ENCODE data around the gene GABRB1.

DNA sequence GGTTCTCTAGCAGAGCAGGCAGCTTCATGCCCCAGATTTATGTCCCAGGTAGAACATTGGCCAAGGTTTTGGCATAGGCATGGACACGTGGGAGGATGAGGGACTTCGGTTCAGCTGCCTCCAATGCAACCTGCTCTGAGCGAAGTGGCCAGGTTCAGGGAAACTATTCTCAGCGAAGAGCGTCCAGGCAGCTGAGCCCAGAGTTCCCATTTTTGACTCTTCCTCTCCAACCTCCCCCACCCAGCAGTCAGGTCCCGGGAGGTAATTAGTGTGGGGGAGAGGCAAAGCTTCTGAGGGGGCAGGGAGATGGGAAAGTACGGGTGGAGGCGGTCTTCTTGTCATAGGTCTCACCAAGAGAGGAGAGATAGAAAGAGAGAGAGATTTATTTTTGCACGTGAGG lies 39.0 kb upstream of the GABRB1 start:
- TF ChIP-seq ESRRG (CRISPR knock-in tag; IDR thresholded peaks at IDR 0.05): no peak
- no peak for TF ChIP-seq ARNTL (CRISPR knock-in tag; IDR thresholded peaks at IDR 0.05; ENCODE audit: borderline replicate concordance, low read depth)
- TF ChIP-seq SNAI2 (CRISPR knock-in tag; IDR thresholded peaks at IDR 0.05): no peak
- TF ChIP-seq, protein P1, sequence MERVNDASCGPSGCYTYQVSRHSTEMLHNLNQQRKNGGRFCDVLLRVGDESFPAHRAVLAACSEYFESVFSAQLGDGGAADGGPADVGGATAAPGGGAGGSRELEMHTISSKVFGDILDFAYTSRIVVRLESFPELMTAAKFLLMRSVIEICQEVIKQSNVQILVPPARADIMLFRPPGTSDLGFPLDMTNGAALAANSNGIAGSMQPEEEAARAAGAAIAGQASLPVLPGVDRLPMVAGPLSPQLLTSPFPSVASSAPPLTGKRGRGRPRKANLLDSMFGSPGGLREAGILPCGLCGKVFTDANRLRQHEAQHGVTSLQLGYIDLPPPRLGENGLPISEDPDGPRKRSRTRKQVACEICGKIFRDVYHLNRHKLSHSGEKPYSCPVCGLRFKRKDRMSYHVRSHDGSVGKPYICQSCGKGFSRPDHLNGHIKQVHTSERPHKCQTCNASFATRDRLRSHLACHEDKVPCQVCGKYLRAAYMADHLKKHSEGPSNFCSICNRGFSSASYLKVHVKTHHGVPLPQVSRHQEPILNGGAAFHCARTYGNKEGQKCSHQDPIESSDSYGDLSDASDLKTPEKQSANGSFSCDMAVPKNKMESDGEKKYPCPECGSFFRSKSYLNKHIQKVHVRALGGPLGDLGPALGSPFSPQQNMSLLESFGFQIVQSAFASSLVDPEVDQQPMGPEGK (CRISPR knock-in tag; IDR thresholded peaks at IDR 0.05; ENCODE audit: borderline replicate concordance): no peak
- no peak for TF ChIP-seq GLIS3 (CRISPR knock-in tag; IDR thresholded peaks at IDR 0.05)
- TF ChIP-seq, protein P2, sequence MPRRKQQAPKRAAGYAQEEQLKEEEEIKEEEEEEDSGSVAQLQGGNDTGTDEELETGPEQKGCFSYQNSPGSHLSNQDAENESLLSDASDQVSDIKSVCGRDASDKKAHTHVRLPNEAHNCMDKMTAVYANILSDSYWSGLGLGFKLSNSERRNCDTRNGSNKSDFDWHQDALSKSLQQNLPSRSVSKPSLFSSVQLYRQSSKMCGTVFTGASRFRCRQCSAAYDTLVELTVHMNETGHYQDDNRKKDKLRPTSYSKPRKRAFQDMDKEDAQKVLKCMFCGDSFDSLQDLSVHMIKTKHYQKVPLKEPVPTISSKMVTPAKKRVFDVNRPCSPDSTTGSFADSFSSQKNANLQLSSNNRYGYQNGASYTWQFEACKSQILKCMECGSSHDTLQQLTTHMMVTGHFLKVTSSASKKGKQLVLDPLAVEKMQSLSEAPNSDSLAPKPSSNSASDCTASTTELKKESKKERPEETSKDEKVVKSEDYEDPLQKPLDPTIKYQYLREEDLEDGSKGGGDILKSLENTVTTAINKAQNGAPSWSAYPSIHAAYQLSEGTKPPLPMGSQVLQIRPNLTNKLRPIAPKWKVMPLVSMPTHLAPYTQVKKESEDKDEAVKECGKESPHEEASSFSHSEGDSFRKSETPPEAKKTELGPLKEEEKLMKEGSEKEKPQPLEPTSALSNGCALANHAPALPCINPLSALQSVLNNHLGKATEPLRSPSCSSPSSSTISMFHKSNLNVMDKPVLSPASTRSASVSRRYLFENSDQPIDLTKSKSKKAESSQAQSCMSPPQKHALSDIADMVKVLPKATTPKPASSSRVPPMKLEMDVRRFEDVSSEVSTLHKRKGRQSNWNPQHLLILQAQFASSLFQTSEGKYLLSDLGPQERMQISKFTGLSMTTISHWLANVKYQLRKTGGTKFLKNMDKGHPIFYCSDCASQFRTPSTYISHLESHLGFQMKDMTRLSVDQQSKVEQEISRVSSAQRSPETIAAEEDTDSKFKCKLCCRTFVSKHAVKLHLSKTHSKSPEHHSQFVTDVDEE (CRISPR knock-in tag; IDR thresholded peaks at IDR 0.05): no peak
- no peak for TF ChIP-seq ZNF70 (CRISPR knock-in tag; IDR thresholded peaks at IDR 0.05)
- TF ChIP-seq ZC3H10 (CRISPR knock-in tag; IDR thresholded peaks at IDR 0.05): no peak
- TF ChIP-seq, protein P3, sequence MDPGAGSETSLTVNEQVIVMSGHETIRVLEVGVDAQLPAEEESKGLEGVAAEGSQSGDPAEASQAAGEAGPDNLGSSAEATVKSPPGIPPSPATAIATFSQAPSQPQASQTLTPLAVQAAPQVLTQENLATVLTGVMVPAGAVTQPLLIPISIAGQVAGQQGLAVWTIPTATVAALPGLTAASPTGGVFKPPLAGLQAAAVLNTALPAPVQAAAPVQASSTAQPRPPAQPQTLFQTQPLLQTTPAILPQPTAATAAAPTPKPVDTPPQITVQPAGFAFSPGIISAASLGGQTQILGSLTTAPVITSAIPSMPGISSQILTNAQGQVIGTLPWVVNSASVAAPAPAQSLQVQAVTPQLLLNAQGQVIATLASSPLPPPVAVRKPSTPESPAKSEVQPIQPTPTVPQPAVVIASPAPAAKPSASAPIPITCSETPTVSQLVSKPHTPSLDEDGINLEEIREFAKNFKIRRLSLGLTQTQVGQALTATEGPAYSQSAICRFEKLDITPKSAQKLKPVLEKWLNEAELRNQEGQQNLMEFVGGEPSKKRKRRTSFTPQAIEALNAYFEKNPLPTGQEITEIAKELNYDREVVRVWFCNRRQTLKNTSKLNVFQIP (CRISPR knock-in tag; IDR thresholded peaks at IDR 0.05; ENCODE audit: borderline replicate concordance, low read depth): no peak
- no peak for TF ChIP-seq RARB (CRISPR knock-in tag; IDR thresholded peaks at IDR 0.05)
- no peak for TF ChIP-seq BACH2 (CRISPR knock-in tag; IDR thresholded peaks at IDR 0.05; ENCODE audit: borderline replicate concordance)
- TF ChIP-seq, protein P4, sequence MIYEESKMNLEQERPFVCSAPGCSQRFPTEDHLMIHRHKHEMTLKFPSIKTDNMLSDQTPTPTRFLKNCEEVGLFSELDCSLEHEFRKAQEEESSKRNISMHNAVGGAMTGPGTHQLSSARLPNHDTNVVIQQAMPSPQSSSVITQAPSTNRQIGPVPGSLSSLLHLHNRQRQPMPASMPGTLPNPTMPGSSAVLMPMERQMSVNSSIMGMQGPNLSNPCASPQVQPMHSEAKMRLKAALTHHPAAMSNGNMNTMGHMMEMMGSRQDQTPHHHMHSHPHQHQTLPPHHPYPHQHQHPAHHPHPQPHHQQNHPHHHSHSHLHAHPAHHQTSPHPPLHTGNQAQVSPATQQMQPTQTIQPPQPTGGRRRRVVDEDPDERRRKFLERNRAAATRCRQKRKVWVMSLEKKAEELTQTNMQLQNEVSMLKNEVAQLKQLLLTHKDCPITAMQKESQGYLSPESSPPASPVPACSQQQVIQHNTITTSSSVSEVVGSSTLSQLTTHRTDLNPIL (CRISPR knock-in tag; IDR thresholded peaks at IDR 0.05; ENCODE audit: low read depth): no peak
- TF ChIP-seq ZFP3 (CRISPR knock-in tag; IDR thresholded peaks at IDR 0.05): no peak
- no peak for TF ChIP-seq PPARA (CRISPR knock-in tag; IDR thresholded peaks at IDR 0.05; ENCODE audit: borderline replicate concordance)

All from SK-N-SH treated with all-trans-retinoic acid at 6 μM for 48 hours (cell line).